Measurements from ENCODE around the gene PITX3. TPM values are rescaled to one million over a fixed set of nuclear protein-coding genes. Genes with fewer than 3 reads are reported as not detected.
A peak's percentile ranks its signal among the peaks of the same experiment; 100 is the strongest.
"Not testable (repeated sequence)": the region's sequence is repeated elsewhere in the genome, so short reads cannot be mapped to it uniquely, and the experiment has no call there.

Gene PITX3
- total RNA-seq, 1 donor: not detected

- H3K4me3 ChIP-seq (ENCODE audit: low read depth, low read length): no peak overlapping the region
- no peak for DNase-seq (ENCODE audit: low read depth)
- TF ChIP-seq CTCF (IDR thresholded peaks at IDR 0.05; ENCODE audit: insufficient read depth, low read length): no peak
Observed at GRCh38 chr10:102222797-102223196, 18.5 kb downstream of the PITX3 start.

GRCh38 chr10:102220612-102221011, 20.7 kb downstream of the PITX3 start:
- TF ChIP-seq CTCF (IDR thresholded peaks at IDR 0.05; ENCODE audit: insufficient read depth, low read length): no peak

GRCh38 chr10:102219370-102219769, 21.9 kb downstream of the PITX3 start:
- DNase-seq (ENCODE audit: low read depth): no peak
- no peak overlapping the region for H3K4me3 ChIP-seq (ENCODE audit: low read depth, low read length)
- no peak for TF ChIP-seq CTCF (IDR thresholded peaks at IDR 0.05; ENCODE audit: insufficient read depth, low read length)

More at GRCh38 chr10:102220612-102221011, 20.7 kb downstream of the PITX3 start:
- DNase-seq (ENCODE audit: low read depth): no peak
- H3K4me3 ChIP-seq (ENCODE audit: low read depth, low read length): no peak overlapping the region

- DNase-seq (ENCODE audit: low read depth): not testable (repeated sequence)
Observed at GRCh38 chr10:102213599-102213998, 27.7 kb downstream of the PITX3 start.

GRCh38 chr10:102211615-102212299, 29.6 kb downstream of the PITX3 start:
- TF ChIP-seq CTCF (IDR thresholded peaks at IDR 0.05; ENCODE audit: insufficient read depth, low read length): no peak
- DNase-seq (ENCODE audit: low read depth): no peak
- H3K4me3 ChIP-seq (ENCODE audit: low read depth, low read length): no peak overlapping the region

More at GRCh38 chr10:102213599-102213998, 27.7 kb downstream of the PITX3 start:
- H3K4me3 ChIP-seq (ENCODE audit: low read depth, low read length): not testable (repeated sequence)

- H3K4me3 ChIP-seq (ENCODE audit: low read depth, low read length): no peak overlapping the region
- TF ChIP-seq CTCF (IDR thresholded peaks at IDR 0.05; ENCODE audit: insufficient read depth, low read length): no peak
- DNase-seq (ENCODE audit: low read depth): peak; percentile 93
Observed at GRCh38 chr10:102208311-102209035, 32.8 kb downstream of the PITX3 start.

GRCh38 chr10:102202386-102202785, 38.9 kb downstream of the PITX3 start:
- H3K4me3 ChIP-seq (ENCODE audit: low read depth, low read length): no peak overlapping the region
- TF ChIP-seq CTCF (IDR thresholded peaks at IDR 0.05; ENCODE audit: insufficient read depth, low read length): no peak
- no peak for DNase-seq (ENCODE audit: low read depth)
